OCI-LY1 (cell line): ENCODE results near the gene MIS18A.

Experiments
- H2AFZ ChIP-seq: fragments of 200-600 bp; sonication (generic), shearing (Covaris generic); 2 replicates; pipeline ENCODE4 v1.6.0; 2014; ENCODE audit warnings: antibody characterized with exemption, mild to moderate bottlenecking, low read length
- H3F3A ChIP-seq: fragments of 200-600 bp; sonication (generic), shearing (Covaris generic); 2 replicates; pipeline ENCODE4 v1.6.0; 2014; ENCODE audit warnings: mild to moderate bottlenecking, antibody characterized with exemption, low read length, moderate library complexity; ENCODE audit not compliant: insufficient read depth
- H3K27ac ChIP-seq: fragments of 200-600 bp; sonication (generic); 2 replicates; pipeline ENCODE4 v1.5.1; 2014; ENCODE audit warnings: low read length, mixed run types, mild to moderate bottlenecking, low read depth; ENCODE audit not compliant: poor library complexity, severe bottlenecking
- H3K27me3 ChIP-seq: fragments of 200-600 bp; sonication (generic); 2 replicates; pipeline ENCODE4 v1.6.0; 2014; ENCODE audit warnings: antibody characterized with exemption, mild to moderate bottlenecking, low read length, moderate library complexity; ENCODE audit not compliant: insufficient read depth
- H3K36me3 ChIP-seq: fragments of 200-600 bp; sonication (generic); 2 replicates; pipeline ENCODE4 v1.6.1; 2014; ENCODE audit warnings: mild to moderate bottlenecking, antibody characterized with exemption, low read length, moderate library complexity, mixed read lengths; ENCODE audit not compliant: insufficient read depth
- H3K4me1 ChIP-seq: fragments of 200-600 bp; sonication (generic); 2 replicates; pipeline ENCODE4 v1.5.1; 2014; ENCODE audit warnings: mild to moderate bottlenecking, low read length, moderate library complexity; ENCODE audit not compliant: insufficient read depth, severe bottlenecking
- H3K4me2 ChIP-seq: fragments of 200-600 bp; sonication (generic), shearing (Covaris generic); 2 replicates; pipeline ENCODE4 v1.6.1; 2014; ENCODE audit warnings: low read length
- H3K4me3 ChIP-seq: fragments of 200-600 bp; sonication (generic); 2 replicates; pipeline ENCODE4 v1.5.1; 2014; ENCODE audit warnings: low read length, low read depth, mild to moderate bottlenecking, mixed read lengths; ENCODE audit not compliant: poor library complexity, severe bottlenecking
- H3K79me2 ChIP-seq: fragments of 200-600 bp; shearing (Covaris generic); 2 replicates; pipeline ENCODE4 v1.6.1; 2016; ENCODE audit warnings: mixed run types, low read length, mixed read lengths; ENCODE audit not compliant: insufficient read depth
- H3K9ac ChIP-seq: fragments of 200-600 bp; sonication (generic), shearing (Covaris generic); 2 replicates; pipeline ENCODE4 v1.6.1; 2014; ENCODE audit warnings: mild to moderate bottlenecking, low read length, mixed read lengths
- H3K9me2 ChIP-seq: fragments of 200-600 bp; sonication (generic), shearing (Covaris generic); 2 replicates; pipeline ENCODE4 v1.6.1; 2014; ENCODE audit warnings: low read depth, mild to moderate bottlenecking, low read length, mixed read lengths
- H3K9me3 ChIP-seq: fragments of 200-600 bp; shearing (Covaris generic); 2 replicates; pipeline ENCODE4 v1.6.1; 2014; ENCODE audit warnings: low read length, mixed read lengths
- H4K20me1 ChIP-seq: fragments of 200-600 bp; sonication (generic), shearing (Covaris generic); 2 replicates; pipeline ENCODE4 v1.6.0; 2016; ENCODE audit warnings: mild to moderate bottlenecking, low read length; ENCODE audit not compliant: insufficient read depth
- EZH2 ChIP-seq: fragments of 200-600 bp; sonication (generic), shearing (Covaris generic); IDR thresholded peaks from 2 replicates; pipeline ENCODE4 v1.8.0; 2017; ENCODE audit warnings: borderline replicate concordance, mixed run types, mild to moderate bottlenecking, antibody characterized with exemption, low read length, moderate library complexity, mixed read lengths
- TF ChIP-seq, protein P1 (sequence below): fragments of 200-600 bp; sonication (generic), shearing (Covaris generic); IDR thresholded peaks from 2 replicates; pipeline ENCODE4 v1.5.1; 2017; ENCODE audit warnings: mild to moderate bottlenecking, antibody characterized with exemption, low read length, moderate library complexity, mixed read lengths

The MIS18A gene

DNA sequence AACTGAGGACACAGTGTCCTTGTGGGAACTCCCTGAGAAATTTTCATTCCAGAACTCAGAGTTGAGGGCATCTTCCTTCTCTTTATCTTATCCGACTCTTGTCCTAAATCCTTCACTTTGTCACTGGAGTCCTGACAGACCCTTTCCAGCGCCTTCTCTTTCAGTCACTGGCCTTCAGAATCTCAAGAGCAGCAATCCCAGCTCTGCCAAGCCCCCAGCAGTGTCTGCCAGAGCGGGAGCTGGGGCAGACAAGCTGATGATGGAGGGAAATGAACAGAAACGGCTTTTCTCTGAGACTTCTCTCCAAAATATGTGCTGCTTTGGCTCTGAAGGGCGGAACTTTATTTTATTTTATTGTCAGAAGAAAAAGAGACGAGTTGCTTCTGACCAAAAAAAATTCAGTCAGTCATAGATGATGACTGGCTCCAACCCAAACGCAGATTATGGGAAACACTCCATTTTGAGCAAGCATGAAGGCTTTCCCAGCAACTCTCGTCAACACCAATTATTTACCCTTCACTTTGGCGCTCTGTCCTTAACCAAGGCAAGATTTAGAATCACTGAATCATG is 32.2 kb downstream of the MIS18A start:
- Histone ChIP-seq H3K9ac (no peak overlapping the region), H3K27ac (no peak overlapping the region), H3K9me3 (no peaks in the 10 kb centered on the region), H3K9me2 (no peaks in the 10 kb centered on the region), H3K79me2 (no peaks in the 10 kb centered on the region), H3K4me1 (no peaks in the 10 kb centered on the region), H4K20me1 (no peaks in the 10 kb centered on the region), H3K4me2 (no peak overlapping the region), H2AFZ (no peak overlapping the region), H3K4me3 (no peak overlapping the region), H3K36me3 (no peaks in the 10 kb centered on the region), H3F3A (no peaks in the 10 kb centered on the region), H3K27me3 (no peaks in the 10 kb centered on the region; the same call in 1 of the 2 replicates)
- TF ChIP-seq, protein P1, sequence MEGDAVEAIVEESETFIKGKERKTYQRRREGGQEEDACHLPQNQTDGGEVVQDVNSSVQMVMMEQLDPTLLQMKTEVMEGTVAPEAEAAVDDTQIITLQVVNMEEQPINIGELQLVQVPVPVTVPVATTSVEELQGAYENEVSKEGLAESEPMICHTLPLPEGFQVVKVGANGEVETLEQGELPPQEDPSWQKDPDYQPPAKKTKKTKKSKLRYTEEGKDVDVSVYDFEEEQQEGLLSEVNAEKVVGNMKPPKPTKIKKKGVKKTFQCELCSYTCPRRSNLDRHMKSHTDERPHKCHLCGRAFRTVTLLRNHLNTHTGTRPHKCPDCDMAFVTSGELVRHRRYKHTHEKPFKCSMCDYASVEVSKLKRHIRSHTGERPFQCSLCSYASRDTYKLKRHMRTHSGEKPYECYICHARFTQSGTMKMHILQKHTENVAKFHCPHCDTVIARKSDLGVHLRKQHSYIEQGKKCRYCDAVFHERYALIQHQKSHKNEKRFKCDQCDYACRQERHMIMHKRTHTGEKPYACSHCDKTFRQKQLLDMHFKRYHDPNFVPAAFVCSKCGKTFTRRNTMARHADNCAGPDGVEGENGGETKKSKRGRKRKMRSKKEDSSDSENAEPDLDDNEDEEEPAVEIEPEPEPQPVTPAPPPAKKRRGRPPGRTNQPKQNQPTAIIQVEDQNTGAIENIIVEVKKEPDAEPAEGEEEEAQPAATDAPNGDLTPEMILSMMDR, result no peak
- no peak for TF ChIP-seq EZH2

DNA sequence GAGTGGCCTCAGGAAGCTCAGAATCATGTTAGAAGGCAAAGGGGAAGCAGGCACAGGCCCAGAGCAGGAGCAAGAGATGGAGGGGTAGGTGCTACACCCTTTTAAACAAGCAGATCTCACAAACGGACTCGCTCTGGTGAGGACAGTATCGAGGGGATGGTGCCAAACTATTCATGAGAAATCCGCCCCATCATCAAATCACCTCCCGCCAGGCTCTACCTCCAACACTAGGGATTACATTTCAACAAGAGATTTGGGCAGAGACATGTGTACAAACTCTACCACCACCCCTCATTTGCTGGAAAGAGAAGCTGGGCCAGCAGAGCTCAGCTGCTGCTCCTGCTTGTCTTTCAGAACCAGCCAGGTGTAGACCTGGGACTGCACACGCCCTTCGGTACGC is 32.9 kb downstream of the MIS18A start:
- Histone ChIP-seq H3F3A (no peaks in the 10 kb centered on the region), H2AFZ (no peak overlapping the region), H3K9me2 (no peaks in the 10 kb centered on the region), H3K27ac (no peak overlapping the region), H4K20me1 (no peaks in the 10 kb centered on the region), H3K4me2 (no peak overlapping the region), H3K9me3 (no peaks in the 10 kb centered on the region), H3K9ac (no peak overlapping the region), H3K79me2 (no peaks in the 10 kb centered on the region), H3K36me3 (no peaks in the 10 kb centered on the region), H3K27me3 (no peaks in the 10 kb centered on the region; the same call in 1 of the 2 replicates), H3K4me3 (no peak overlapping the region), H3K4me1 (no peaks in the 10 kb centered on the region)
- no peak for TF ChIP-seq EZH2
- TF ChIP-seq, protein P1, result no peak

DNA sequence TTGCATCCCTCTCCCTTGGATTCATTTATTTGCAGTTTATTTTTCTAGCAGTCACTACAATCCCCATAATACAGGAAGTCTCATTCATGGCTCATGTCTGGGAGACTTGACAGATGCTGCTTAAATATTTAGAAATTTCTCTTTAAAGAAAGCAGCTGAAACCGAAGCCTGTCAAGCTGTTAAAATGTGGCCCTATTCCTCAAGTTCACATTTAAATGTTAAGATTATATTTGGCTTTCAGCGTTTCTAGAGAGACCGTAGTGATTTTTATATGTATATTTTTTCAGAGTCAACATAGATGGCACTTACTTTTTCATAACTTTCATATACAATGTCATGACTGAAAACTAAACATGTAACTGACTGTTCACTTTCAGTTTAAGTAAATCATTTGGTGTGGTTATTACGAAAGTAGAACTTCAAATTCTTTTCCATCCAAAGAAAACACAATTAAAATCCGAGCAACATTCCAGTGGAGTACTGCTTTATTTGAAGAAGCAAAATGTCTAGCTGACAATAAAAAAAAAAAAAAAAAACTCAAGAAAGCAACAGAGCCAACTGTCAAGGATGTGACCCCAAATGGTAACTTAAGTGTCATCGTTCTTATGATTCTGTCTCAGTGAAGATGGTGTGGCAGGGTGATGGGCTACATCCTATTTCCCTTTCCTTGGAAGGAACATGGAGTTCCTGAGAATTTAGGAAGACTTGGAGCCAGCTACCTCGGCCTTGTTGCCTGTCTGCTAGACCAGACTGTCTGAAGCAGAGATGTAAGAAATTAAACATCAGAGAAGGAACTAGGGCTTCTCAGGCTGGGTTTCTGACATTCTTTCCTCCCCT is 37.8 kb downstream of the MIS18A start:
- H3K4me2 ChIP-seq, result no peak overlapping the region
- H3K36me3 ChIP-seq, result no peaks in the 10 kb centered on the region
- no peaks in the 10 kb centered on the region for H3K79me2 ChIP-seq
- H3K27me3 ChIP-seq, result no peaks in the 10 kb centered on the region; the same call in 1 of the 2 replicates
- no peak overlapping the region for H3K27ac ChIP-seq
- no peak for TF ChIP-seq EZH2
- TF ChIP-seq, protein P1, result no peak
- no peaks in the 10 kb centered on the region for H4K20me1 ChIP-seq
- no peaks in the 10 kb centered on the region for H3K4me1 ChIP-seq
- H3K9me2 ChIP-seq, result no peaks in the 10 kb centered on the region
- no peak overlapping the region for H3K9ac ChIP-seq
- H2AFZ ChIP-seq, result no peak overlapping the region
- no peaks in the 10 kb centered on the region for H3K9me3 ChIP-seq
- H3K4me3 ChIP-seq, result no peak overlapping the region
- H3F3A ChIP-seq, result no peaks in the 10 kb centered on the region
